ENCODE measurements around the gene PML.

DNA sequence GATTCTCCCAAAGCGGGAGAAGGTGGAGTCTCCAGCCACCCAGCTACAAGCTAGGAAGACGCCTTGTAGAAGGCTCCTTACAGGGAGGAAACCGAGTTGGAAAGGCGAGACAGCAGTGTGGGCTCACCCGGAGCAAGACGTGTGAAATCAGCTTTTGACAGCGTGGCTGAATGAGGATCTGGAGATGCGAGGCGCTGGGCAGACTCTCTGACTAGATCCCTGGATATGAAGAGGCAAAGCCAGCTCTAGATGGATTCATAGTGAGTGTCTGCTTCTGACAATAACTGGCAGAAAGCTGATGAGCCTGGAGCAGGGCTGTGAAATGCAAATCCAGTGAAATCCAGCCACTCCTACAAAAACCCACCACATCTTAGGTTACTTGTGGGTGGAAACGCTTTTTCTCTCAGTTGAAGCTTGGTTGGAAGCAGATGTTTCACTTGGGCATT, 46.8 kb downstream of the PML start:
- TF ChIP-seq, protein P1, sequence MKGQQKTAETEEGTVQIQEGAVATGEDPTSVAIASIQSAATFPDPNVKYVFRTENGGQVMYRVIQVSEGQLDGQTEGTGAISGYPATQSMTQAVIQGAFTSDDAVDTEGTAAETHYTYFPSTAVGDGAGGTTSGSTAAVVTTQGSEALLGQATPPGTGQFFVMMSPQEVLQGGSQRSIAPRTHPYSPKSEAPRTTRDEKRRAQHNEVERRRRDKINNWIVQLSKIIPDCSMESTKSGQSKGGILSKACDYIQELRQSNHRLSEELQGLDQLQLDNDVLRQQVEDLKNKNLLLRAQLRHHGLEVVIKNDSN (IDR thresholded peaks at IDR 0.05), result no peak
- TF ChIP-seq CEBPB (IDR thresholded peaks at IDR 0.05) (no peak), ZBTB7A (IDR thresholded peaks at IDR 0.05; ENCODE audit: low read depth) (no peak)
